HG02973 (cell line): ENCODE data around the gene FAM161B.

Experiments used
- ATAC-seq: cut with Tn5 transposase; IDR thresholded peaks from one replicate; pipeline ENCODE4 v1.9.1; 2021; ENCODE audit warnings: moderate library complexity; ENCODE audit not compliant: unreplicated experiment

FAM161B gene

DNA sequence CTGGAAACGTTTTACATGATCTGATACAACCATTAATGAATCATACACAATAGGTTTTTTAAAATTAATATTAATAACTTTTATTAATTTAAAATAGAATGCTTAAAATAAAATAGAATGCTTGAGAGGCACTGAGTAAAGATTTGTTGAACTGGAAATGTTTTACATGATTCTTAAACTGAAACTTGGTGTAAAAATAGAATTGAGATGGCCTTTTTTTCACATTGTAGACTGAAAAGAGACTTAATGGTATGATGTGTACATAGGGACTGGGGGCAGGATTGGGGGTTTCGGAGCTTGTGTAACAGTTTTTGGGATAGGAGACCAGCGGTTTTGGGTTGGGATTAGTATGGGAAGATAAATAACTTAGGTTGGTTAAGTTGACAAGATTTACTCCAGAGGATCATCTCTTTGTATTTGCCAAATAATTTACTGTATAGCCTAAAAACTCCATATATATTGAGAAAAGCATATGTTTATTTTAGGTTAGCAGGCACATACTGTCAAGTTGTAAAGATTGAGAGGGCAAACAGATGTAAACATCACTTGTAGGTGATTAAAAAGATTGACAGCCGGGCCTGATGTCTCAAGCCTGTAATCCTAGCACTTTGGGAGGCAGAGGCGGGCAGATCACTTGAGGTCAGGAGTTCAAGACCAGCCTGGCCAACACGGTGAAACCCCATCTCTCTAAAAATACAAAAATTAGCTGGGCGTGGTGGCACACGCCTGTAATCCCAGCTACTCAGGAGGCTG lies 65.3 kb downstream of the FAM161B start:
- no peak for ATAC-seq
